Superior temporal gyrus (tissue), 1 donor: ENCODE data around the gene CHMP3.

Experiments
- DNase-seq: peaks from one replicate; pipeline ENCODE4 v3.0.0-alpha.2; 2016; ENCODE audit errors: extremely low spot score

Gene CHMP3

GRCh38 chr2:86468162-86469033, 94.8 kb downstream of the CHMP3 start:
- DNase-seq, result no peak

DNA sequence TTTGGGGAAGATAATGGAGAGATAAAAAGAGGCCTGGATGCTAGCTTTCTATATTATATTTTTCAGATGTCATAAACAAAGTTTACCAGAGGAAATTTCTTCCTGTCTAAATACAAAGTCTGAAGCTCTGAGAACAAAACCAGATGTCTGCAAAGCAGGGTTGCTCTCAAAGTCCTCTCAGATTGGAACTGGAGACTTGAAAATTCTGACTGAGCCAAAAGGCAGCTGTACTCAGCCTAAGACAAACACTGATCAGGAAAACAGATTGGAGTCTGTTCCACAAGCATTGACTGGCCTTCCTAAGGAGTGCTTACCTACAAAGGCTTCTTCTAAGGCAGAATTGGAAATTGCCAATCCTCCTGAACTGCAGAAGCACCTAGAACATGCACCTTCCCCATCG, 96.9 kb downstream of the CHMP3 start:
- DNase-seq, result no peak

DNA sequence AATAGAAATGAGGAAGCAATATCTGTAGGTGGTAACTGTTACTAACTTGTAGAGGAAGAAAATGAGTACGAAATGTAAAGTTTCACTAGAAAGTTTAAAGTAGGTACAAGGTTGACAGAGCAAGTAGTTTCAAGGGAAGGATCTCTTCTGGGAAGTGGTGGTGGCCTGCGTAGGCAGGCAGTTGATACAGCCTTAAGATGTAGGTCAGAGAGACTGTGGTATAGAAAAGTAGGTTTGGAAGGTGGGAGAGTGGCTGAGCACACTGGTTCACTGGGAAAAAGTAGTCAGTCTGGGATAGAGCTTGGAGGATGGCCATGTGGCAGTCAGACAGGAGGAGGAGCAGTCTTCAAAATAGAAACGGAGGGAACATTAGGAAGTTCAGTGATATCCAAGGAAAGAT, 98.6 kb downstream of the CHMP3 start:
- no peak for DNase-seq

DNA sequence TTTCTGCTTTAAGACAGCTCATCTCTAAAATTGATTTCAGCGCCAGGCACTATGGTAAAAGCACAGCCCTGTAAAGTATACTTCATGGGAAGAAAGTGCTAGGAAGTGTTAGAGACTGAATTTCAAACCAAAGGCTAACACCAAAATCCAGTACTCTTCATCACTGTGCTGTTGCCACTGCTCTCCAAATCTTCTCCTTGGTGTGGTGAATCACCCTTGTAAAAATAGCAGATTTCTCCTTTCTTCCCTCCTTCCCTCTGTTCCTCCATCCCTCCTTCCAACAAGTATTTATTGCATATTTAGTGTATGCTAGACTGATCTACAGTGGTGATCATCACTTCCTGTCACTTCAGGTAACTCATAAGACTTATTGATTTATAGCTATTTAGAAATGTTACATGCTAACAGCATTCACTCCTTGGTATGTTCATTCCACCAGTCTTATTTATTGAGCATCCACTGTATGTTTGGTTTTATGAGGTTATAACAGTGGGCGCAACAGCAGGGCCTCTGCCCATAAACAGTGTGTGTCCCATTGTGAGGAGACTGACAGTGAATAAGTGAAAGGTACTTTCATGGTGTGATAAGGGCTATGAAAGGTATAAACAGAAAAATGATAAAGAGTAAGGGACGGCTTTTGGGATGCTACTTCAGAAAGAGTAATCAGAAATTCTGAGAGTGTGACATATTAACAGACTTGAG, 102.0 kb downstream of the CHMP3 start:
- DNase-seq, result no peak

DNA sequence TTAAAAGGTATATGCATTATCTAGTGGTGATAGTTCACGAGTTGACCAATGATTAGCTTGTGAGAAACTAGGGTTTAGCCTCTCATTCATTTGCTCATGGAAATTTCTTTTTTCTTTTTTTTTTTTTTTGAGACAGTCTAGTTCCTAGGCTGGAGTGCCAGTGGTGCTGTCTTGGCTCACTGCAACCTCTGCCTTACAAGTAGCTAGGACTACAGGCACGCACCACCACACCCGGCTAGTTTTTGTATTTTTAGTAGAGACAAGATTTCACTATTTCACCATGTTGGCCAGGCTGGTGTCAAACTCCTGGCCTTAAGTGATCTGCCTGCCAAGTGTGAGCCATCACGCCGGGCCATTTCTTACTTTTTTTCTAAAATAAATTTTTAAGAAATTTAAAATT, 108.1 kb downstream of the CHMP3 start:
- DNase-seq, result no peak

DNA sequence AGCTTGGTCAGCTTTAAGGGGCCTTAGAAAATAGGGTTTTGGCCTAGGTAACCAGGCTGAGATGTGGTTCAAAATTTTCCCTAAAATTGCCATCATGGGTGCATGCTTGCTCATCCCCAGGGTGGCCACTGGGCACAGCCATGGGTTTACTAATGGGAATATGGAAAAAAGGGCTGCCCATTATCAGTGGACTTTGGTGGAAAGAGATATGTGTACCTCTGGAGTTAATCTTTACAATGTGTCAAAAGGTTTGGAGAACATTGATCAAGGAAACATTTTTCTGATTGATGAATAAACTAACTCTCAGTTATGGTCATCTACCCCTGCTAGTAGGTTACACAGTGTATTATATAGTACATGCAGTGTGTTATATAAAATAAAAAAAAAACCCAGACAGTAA, 109.0 kb downstream of the CHMP3 start:
- DNase-seq, result no peak

- peak; percentile 78 for DNase-seq
Measured at GRCh38 chr2:86453836-86454235, 109.4 kb downstream of the CHMP3 start.
